Gastrocnemius medialis (tissue), 4 donors: ENCODE data around the gene CALCB.

Experiments
- POLR2A ChIP-seq, 2 donors: fragments of 450-650 bp; IDR thresholded peaks; one replicate each; pipeline ENCODE4 v1.6.1; 2017; ENCODE audit warnings: antibody characterized with exemption in 2 of 2, mild to moderate bottlenecking in 2 of 2, moderate library complexity in 2 of 2
- TF ChIP-seq, protein P1 (sequence below), 5 experiments: fragments of 450-650 bp in 3 of 5; fragments of 200-600 bp in 2 of 5; sonication (generic) in 2 of 5; IDR thresholded peaks in 4 of 5; conservative IDR thresholded peaks in 1 of 5; 1 replicate in 4 of 5; 2 replicates in 1 of 5; pipeline ENCODE4 v1.5.1; 2016 to 2019; ENCODE audit warnings: antibody characterized with exemption in 5 of 5, mild to moderate bottlenecking in 3 of 5, moderate library complexity in 3 of 5

DNA sequence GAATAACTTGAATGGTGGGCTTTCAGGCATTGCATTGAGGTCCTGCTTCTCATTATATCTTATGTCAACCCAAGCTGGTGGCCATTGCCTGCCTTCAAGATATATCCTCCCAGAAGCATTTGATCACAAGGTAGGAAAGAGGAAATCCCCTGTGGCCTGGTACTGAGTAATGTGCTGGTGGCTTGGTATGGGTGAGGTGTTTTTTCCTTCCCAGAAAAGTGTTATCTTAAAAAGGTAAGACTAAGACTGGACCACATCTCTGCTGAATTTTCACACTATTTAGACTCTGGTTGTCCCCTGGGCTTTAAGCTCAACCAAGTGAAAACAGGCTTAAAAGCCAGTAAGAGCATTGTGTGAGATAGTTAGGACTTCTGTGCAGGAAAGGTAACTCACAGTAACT is 45.0 kb downstream of the CALCB start:
- TF ChIP-seq, protein P1, sequence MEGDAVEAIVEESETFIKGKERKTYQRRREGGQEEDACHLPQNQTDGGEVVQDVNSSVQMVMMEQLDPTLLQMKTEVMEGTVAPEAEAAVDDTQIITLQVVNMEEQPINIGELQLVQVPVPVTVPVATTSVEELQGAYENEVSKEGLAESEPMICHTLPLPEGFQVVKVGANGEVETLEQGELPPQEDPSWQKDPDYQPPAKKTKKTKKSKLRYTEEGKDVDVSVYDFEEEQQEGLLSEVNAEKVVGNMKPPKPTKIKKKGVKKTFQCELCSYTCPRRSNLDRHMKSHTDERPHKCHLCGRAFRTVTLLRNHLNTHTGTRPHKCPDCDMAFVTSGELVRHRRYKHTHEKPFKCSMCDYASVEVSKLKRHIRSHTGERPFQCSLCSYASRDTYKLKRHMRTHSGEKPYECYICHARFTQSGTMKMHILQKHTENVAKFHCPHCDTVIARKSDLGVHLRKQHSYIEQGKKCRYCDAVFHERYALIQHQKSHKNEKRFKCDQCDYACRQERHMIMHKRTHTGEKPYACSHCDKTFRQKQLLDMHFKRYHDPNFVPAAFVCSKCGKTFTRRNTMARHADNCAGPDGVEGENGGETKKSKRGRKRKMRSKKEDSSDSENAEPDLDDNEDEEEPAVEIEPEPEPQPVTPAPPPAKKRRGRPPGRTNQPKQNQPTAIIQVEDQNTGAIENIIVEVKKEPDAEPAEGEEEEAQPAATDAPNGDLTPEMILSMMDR (IDR thresholded peaks at IDR 0.05 in 4 of 5, conservative IDR thresholded peaks at IDR 0.05 in 1 of 5) = no peak
- TF ChIP-seq POLR2A (IDR thresholded peaks at IDR 0.05) = no peak
